Spleen (tissue), 11 donors: ENCODE data around the gene ARF1. TPM values are rescaled to one million over a fixed set of nuclear protein-coding genes. Genes with fewer than 3 reads are reported as not detected.
A peak's percentile ranks its signal among the peaks of the same experiment; 100 is the strongest.

Experiments used
- DNase-seq: peaks from one replicate; pipeline ENCODE4 v3.0.0-alpha.2; 2020
- H3K27ac ChIP-seq, 8 donors: fragments of 200-600 bp; sonication (generic) in 7 of 8; 1 replicate in 4 of 8; 2 replicates in 4 of 8; pipeline versions ENCODE4 v1.5.0 to v1.8.0; 2016 to 2021; ENCODE audit warnings: inconsistent platforms in 4 of 8, mild to moderate bottlenecking in 4 of 8, moderate library complexity in 1 of 8
- H3K27me3 ChIP-seq, 7 donors: fragments of 200-600 bp; sonication (generic) in 6 of 7; replicated peaks in 1 of 7; 1 replicate in 4 of 7; 2 replicates in 3 of 7; pipeline versions ENCODE4 v1.5.0 to v1.8.0; 2016 to 2021; ENCODE audit warnings: inconsistent platforms in 3 of 7, mild to moderate bottlenecking in 1 of 7
- H3K36me3 ChIP-seq, 6 donors: fragments of 200-600 bp; sonication (generic) in 5 of 6; 1 replicate in 4 of 6; 2 replicates in 2 of 6; pipeline versions ENCODE4 v1.5.0 to v1.8.0; 2016 to 2021; ENCODE audit warnings: inconsistent platforms in 2 of 6
- H3K4me1 ChIP-seq, 6 donors: fragments of 200-600 bp; sonication (generic) in 5 of 6; 1 replicate in 3 of 6; 2 replicates in 3 of 6; pipeline versions ENCODE4 v1.5.0 to v1.8.0; 2016 to 2021; ENCODE audit warnings: inconsistent platforms in 3 of 6
- H3K4me3 ChIP-seq, 8 donors: fragments of 200-600 bp; sonication (generic) in 7 of 8; 1 replicate in 4 of 8; 2 replicates in 4 of 8; pipeline versions ENCODE4 v1.5.0 to v1.8.0; 2016 to 2021; ENCODE audit warnings: inconsistent platforms in 4 of 8, mild to moderate bottlenecking in 4 of 8, moderate library complexity in 2 of 8
- H3K9me3 ChIP-seq, 8 donors: fragments of 200-600 bp; sonication (generic) in 7 of 8; 1 replicate in 4 of 8; 2 replicates in 4 of 8; pipeline versions ENCODE4 v1.5.0 to v1.8.0; 2016 to 2021; ENCODE audit warnings: inconsistent platforms in 4 of 8
- CTCF ChIP-seq, 11 experiments: fragments of 200-600 bp in 7 of 11; fragments of 450-650 bp in 4 of 11; sonication (generic) in 4 of 11; IDR thresholded peaks in 8 of 11; conservative IDR thresholded peaks in 3 of 11; 1 replicate in 7 of 11; 2 replicates in 4 of 11; pipeline versions ENCODE4 v1.4.0 to v1.8.0; 2016 to 2021; ENCODE audit warnings: antibody characterized with exemption in 11 of 11, inconsistent platforms in 4 of 11, mild to moderate bottlenecking in 1 of 11
- POLR2A ChIP-seq, 3 donors: fragments of 450-650 bp; IDR thresholded peaks; one replicate each; pipeline ENCODE4 v1.5.1; 2017; ENCODE audit warnings: antibody characterized with exemption in 3 of 3, mild to moderate bottlenecking in 1 of 3
- POLR2AphosphoS5 ChIP-seq, 3 donors: sonication (generic); formaldehyde crosslinking; IDR thresholded peaks; one replicate each; pipeline ENCODE4 v1.5.1; 2017; ENCODE audit warnings: antibody characterized with exemption in 3 of 3
- WGBS, 5 donors: extraction: QIAGEN DNeasy Blood & Tissue Kit in 3 of 5; methylation state at CpG; one replicate each; pipeline versions ENCODE4 v1.1.5 to v1.1.7; 2013 to 2018; 5-methylcytosine and 5-hydroxymethylcytosine counted together
- intact Hi-C: fragments of 100-400 bp; cut with DNase I; formaldehyde crosslinking; loops from one replicate; pipeline ENCODE4 v1.15.0; 2023; ENCODE audit warnings: low total_unique reads
- polyA plus RNA-seq, 3 donors: library from polyadenylated mRNA; stranded (reverse); fragments of 200-250 nt; gene quantifications; one replicate each; pipeline ENCODE4 v1.2.1, GENCODE V29; 2013
- total RNA-seq, 7 donors: library from RNA; depleted of rRNA in 3 of 7; stranded (reverse); fragments of >200 nt in 3 of 7; fragmentation: NEBNext Ultra II Directional in 4 of 7; extraction: Animal tissue kit (Norgen Biotek cat#: 25700) in 4 of 7; gene quantifications; one replicate each; pipeline versions ENCODE4 v1.1.0 to v1.2.1, GENCODE V29; 2016 to 2021
- donor health status: healthy with polysubstance abuse.
- donor health status: DM: no; HTN: no; CAD: no; lungs with moderate emphysema.
- donor health status: DM: no; HTN: no; CAD: no.
- donor health status: Bipolar disorder and iron deficiency.
- donor health status: healthy.
- donor health status: DM: no; HTN: no; CAD: no.
- donor health status: DM: yes; HTN: yes; CAD: no.

The ARF1 gene
- total and polyA plus RNA-seq, 10 donors: 150 to 387 (median 324) TPM

DNA sequence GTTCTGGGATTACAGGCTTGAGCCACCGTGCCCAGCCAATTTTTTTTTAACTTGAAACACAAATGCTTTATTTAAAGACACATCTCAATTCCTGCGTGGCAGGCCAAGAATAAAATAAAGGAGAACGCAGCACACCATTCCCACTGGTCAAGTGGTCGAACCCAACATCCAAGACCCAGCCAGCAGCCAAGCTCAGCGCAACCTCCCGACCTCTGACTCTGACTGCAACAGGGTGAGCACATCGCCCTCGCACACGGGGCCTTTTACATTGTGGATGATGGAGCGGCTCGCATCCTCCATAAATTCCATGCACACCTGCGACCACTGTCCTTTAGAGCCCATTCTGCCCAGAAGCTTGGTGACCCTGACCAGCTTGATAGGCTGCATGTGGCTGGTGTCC is 52.1 kb downstream of the ARF1 start:
- no peak overlapping the region for H3K27ac ChIP-seq
- no peaks in the 10 kb centered on the region for H3K9me3 ChIP-seq
- H3K36me3 ChIP-seq: no peaks in the 10 kb centered on the region
- H3K27me3 ChIP-seq: peaks cover 0 to 7% (median 0%) of the 10 kb centered on the region in 7 donors
- TF ChIP-seq POLR2AphosphoS5 (IDR thresholded peaks at IDR 0.05): no peak
- no peak for TF ChIP-seq POLR2A (IDR thresholded peaks at IDR 0.05)
- no peak for TF ChIP-seq CTCF (IDR thresholded peaks at IDR 0.05 in 8 of 11, conservative IDR thresholded peaks at IDR 0.05 in 3 of 11)
- 86 to 92% (median 89%) methylated on average over 11 to 12 of the region's 12 CpGs for whole genome bisulfite sequencing, 5 donors
- peaks cover 0 to 48% (median 19%) of the 10 kb centered on the region in 6 donors for H3K4me1 ChIP-seq
- DNase-seq: no peak
- intact Hi-C loops: no loop called here
- H3K4me3 ChIP-seq: no peak overlapping the region

- intact Hi-C loops: no loop called here
- Histone ChIP-seq H3K4me3 (no peak overlapping the region), H3K27ac (peak overlapping the region in 5 of 8 donors; percentile 36 to 99 (median 98)), H3K9me3 (no peaks in the 10 kb centered on the region), H3K27me3 (no peaks in the 10 kb centered on the region), H3K4me1 (peaks cover 9 to 49% (median 25%) of the 10 kb centered on the region in 6 donors), H3K36me3 (peaks cover 0 to 5% (median 0%) of the 10 kb centered on the region in 6 donors)
- TF ChIP-seq POLR2A (IDR thresholded peaks at IDR 0.05): no peak
- no peak for TF ChIP-seq POLR2AphosphoS5 (IDR thresholded peaks at IDR 0.05)
- TF ChIP-seq CTCF (IDR thresholded peaks at IDR 0.05 in 8 of 11, conservative IDR thresholded peaks at IDR 0.05 in 3 of 11): no peak
- no peak for DNase-seq
- WGBS, 5 donors: 33 to 40% (median 36%) methylated on average over 1 of the region's 1 CpG
These were observed 54.4 kb downstream of the ARF1 start for GRCh38 chr1:228136901-228137300.

DNA sequence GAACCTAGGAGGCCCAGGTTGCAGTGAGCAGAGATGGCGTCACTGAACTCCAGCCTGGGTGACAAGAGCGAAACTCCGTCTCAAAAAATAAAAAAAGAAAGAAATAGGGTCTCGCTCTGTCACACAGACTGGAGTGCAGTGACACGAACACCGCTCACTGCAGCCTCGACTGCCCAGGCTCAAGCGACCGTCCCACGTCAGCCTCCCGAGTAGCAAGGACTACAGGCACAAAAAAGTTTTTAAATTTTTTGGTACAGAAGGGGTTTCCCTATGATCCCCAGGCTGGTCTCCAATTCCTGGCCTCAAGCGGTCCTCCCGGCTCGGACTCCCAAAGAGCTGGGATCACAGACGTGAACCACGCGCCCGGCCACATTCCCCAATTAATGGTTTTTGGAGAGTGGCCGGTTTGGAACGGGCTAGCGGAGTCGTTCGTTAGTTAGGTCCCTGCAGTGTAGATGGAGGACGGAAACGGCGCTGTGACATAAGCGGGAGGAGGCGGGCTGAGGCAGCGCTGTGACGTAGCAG is 57.0 kb downstream of the ARF1 start:
- H3K36me3 ChIP-seq: peaks cover 0 to 24% (median 2%) of the 10 kb centered on the region in 6 donors
- H3K4me1 ChIP-seq: peaks cover 28 to 75% (median 50%) of the 10 kb centered on the region in 6 donors
- WGBS, 5 donors: 22 to 25% (median 23%) methylated on average over 30 of the region's 30 CpGs
- TF ChIP-seq POLR2AphosphoS5 (IDR thresholded peaks at IDR 0.05) (no peak), POLR2A (IDR thresholded peaks at IDR 0.05) (peak in 2 of 3 donors; percentile 50)
- intact Hi-C loops: no loop called here
- peak overlapping the region; percentile 94 to 99 (median 98) for H3K27ac ChIP-seq
- DNase-seq: no peak
- no peaks in the 10 kb centered on the region for H3K27me3 ChIP-seq
- peak overlapping the region; percentile 47 to 90 (median 80) for H3K4me3 ChIP-seq
- H3K9me3 ChIP-seq: no peaks in the 10 kb centered on the region

DNA sequence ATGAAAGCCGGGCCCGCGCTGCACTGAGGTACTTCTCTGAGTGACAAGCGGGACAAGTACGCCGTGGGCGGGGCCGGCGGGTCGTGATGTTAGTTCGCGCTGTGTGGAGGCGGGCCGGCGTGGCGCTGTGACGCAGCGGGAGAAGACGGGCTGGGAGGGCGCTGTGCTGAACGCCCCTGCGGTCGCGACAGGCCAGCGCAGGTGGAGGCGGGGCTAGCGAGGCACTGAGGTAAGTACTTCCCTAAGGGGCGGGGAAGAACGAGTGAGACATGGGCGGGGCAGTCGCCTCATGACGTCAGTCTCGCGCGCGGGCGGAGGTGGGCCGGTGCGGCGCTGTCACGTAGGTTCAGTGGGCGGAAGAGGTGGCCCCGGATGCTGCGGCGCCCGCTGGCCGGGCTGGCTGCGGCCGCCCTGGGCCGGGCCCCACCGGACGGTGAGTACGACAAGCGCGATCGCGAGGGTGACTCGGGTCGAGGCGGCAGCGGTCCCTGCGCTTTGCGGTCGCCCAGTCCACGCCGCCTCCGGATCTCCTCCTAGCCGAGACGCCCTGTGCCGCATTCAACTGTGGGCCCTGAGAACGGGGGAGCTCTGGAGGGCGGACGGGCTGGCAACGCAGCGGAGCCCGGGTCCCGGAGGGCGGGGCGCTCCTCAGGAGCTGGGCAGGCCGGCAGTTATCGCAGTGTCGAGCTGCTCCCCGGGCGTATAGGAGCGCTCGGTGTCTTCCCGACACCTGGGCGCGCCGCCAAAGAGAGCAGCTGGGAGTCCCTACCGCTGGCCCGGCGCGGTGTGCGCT is 57.6 kb downstream of the ARF1 start, which contains the start of gene GUK1:
Gene GUK1, plus strand, starts transcription at position 349 of the 793 bp plus-strand sequence. Its CDS starts 24 bp downstream, at position 373.
- Histone ChIP-seq H3K27ac (peak within 1 kb of the TSS; percentile 94 to 99 (median 98)), H3K27me3 (no peaks in the 10 kb centered on the region), H3K9me3 (no peaks in the 10 kb centered on the region), H3K4me3 (peak within 1 kb of the TSS; percentile 64 to 90 (median 80)), H3K4me1 (peaks cover 28 to 81% (median 56%) of the 10 kb centered on the region in 6 donors), H3K36me3 (peaks cover 0 to 31% (median 2%) of the 10 kb centered on the region in 6 donors)
- 0 to 1% (median 0%) methylated on average over 40 to 95 of the region's 95 CpGs for WGBS, 5 donors
- intact Hi-C loops: no loop called here
- peak; percentile 100 for DNase-seq
- TF ChIP-seq POLR2AphosphoS5 (IDR thresholded peaks at IDR 0.05): peak; percentile 97 to 99 (median 98)
- TF ChIP-seq CTCF (IDR thresholded peaks at IDR 0.05 in 8 of 11, conservative IDR thresholded peaks at IDR 0.05 in 3 of 11): peak; percentile 39 to 83 (median 60)
- TF ChIP-seq POLR2A (IDR thresholded peaks at IDR 0.05): peak; percentile 82 to 95 (median 91)
